IPS-NIHi7 (cell line): ENCODE results near the gene PFKFB1.

Source experiments
- DNase-seq: peaks from one replicate; pipeline ENCODE4 v3.0.0; 2012; ENCODE audit warnings: mixed read lengths; ENCODE audit errors: extremely low spot score

Gene PFKFB1

DNA sequence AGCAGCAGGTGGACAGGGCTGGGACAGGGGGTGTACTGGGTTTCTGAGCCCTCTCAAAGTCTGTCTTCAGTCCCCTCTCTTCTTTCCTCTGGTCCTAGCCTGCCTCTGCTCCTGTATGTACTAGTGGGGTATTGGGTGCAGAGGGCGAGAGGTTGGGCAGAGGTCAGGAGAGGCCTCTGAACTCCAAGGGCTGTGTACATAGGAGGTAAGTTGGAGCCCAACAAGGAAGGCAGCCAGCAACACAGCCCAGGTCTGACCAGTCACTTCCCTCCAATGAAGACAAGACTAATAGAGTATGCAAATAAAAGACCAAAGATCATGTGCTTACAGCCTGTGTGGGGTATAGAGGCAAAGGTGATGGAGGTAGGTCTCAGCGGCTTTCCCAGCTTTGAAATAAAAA lies at the start of gene PFKFB1:
PFKFB1 (minus strand) TSS at position 90 of the 400 bp plus-strand sequence. CDS start 181 bp downstream, outside the sequence.
- DNase-seq: no peak

DNA sequence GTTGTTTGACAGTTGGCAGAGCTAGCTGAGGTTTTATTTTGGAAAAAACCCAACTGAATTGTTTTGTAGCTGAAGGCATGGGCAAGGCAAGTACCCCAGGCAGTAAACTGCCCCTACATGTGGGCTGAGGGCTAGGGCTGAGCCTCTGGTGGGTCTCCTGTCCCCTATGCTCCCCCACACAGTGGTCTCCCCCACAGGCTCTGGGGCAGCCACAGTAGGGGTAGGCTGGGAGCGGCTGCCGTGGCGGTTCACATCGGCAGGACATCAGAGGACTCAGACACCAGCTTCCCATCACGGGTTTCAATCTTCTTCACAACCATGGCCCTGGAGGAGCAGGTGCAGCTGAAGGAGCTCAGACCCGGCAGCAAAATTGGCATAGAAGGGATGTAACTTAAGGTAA lies 47.5 kb upstream of the PFKFB1 start:
- no peak for DNase-seq

GRCh38 chrX:55039471-55039870 lies 45.5 kb upstream of the PFKFB1 start:
- no peak for DNase-seq

DNA sequence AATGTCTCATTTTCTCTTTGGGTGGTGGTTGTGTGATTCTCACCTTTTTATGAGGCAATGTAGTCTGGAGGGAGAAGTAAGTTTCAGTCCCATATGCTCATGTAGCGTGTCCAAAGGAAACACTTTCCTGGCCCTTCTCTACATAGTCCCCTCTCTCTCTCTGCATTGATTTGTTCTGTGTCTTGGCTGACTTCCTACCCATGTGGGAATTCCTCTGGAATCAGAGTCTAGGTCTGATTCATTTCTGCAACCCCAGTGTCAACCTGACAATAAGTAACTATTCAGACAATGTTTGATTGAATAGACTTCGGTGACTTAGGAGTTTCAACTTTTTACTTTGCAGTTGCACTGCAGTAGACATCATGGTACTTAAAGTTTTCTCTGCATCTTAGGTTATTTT lies 39.4 kb upstream of the PFKFB1 start:
- DNase-seq: no peak

- no peak for DNase-seq
These were observed 36.5 kb upstream of the PFKFB1 start, which contains the start of gene ALAS2 for GRCh38 chrX:55030271-55031205. TSS of gene ALAS2 (minus strand) at chrX:55030977. CDS start at chrX:55026000, 4,977 bp downstream.

DNA sequence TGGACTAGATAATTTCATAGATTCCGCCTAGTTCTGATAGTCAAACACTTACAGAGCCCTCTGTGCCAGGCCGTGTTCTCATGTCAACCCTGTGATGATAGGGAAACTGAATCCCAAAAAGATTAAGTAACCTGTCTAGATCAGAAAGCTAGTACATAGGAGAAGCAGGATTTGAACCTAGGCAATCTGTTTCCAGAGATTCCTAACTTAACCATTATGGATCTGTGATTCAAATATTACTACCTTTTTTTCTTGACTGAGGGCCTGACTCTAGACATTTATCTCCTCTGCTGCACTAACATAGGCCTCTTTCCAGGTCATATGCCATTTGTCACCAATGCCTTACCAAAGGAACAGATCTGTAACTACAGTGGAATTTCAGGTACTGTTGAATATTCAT lies 35.3 kb upstream of the PFKFB1 start:
- no peak for DNase-seq

- DNase-seq: no peak
These were observed 34.6 kb upstream of the PFKFB1 start for GRCh38 chrX:55028611-55029010.

DNA sequence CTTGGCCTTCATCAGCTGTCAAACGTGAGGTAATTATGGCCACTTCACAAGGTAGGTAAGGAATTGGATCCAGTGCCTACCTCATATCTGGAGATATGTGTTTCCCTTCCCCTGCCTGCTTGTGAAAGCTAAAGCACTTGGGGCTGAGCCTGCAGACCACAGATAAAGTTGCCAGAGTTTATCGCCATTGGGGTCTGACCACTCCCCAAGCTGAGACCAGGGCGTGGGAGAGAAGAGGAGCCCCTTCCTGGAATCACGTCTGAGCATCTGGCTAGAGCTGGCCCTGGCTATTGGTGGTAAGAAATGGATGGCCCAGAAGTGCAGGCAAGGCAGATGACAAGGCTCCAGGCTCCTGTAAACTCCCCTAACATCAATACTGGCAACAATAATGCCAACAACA lies 34.1 kb upstream of the PFKFB1 start:
- no peak for DNase-seq

DNA sequence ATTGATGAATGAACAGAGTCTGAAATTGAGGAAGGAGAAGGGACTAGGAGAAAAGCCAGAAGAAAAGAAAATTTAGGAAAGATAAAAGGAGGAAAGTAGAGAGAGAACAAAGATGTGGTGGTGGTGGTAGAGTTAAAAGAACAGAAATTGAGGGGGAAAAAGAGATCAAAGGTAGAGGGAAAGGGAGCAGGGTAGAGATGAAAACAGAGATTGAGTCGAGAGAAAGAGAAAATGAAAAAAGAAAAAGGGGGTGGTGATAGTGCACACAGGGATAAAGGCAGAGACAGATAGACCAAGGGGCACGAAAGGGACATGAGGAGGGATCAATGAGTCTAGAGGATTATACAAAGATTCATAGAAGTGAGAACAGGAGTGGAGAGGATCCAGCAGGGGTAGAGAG lies 32.9 kb upstream of the PFKFB1 start:
- no peak for DNase-seq

- DNase-seq: no peak
These were observed 32.2 kb upstream of the PFKFB1 start for GRCh38 chrX:55026143-55026542.

DNA sequence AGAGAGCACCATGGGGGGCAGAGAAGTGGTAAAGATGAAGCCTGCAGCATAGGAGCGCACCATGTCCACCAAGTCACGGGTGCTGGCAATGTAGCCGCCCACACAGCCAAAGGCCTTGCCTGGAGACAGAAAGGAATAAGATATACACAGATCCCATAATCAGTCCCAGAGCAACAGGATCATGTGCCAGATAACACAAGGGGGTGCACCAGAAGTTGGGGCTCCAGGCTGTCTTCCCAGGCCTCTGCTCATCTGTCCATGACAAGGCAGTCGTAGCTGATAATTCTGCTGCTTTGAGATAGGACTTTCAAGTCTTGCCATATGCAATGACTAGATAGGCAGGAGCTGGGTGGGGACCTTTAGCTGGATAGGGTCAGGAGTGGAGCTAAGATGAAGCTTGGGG lies 20.9 kb upstream of the PFKFB1 start:
- DNase-seq: no peak

- no peak for DNase-seq
These were observed 17.3 kb upstream of the PFKFB1 start for GRCh38 chrX:55011294-55011693.

DNA sequence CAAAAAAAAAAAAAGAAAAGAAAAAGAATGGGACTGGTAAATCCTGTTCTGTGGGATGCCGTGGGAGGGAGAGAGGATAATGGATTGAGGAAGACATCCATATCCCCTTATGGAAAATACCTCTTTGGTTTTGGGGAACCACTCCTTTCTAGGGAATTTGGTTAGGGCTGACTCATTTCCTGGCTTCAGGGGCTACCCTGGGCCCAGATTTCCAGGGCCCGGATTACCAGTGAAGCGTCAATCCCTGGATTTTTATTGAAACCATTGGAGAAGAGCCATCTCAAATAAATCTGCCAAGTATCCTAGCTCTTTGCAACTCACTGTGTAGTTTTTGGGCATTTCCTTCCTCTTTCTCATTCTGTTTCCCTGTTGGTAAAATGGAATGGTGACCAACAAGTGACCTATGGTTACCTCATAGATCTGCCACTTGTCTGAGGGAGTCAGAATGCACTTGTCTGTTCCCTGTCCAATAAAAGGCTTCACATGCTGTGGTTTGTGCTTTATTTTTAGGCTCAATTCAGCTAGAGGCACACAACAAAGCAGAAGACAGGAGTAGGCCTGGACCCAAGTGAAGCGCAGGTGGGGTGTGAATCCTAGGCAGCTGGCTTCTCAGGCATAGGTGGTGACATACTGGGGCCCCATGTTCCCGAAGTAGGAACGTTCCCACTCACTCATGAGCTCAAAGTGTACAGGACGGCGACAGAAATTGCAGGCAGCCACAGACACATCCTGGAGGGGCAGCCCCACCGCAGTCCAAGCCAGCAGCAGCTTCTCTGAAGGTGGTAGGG lies 14.8 kb upstream of the PFKFB1 start:
- no peak for DNase-seq

DNA sequence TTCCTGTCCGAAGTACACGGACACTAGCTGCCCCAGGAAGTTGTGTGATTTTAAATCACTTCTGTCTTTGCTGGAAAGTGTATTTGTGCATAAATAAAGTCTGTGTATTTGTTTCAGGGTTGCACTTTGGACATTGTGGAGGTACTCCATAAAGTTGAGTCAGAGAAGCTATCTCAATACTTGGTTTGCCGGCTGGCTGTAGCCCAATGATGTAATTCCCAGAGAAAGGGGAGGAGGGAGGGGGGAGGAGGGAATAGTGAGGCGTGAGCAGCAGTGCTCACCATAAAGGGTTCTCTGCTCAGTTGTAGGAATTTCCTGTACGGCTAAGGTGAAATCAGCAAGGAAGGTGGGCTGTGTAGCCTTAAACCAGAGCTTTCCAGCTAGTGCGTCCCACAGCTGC lies 13.7 kb upstream of the PFKFB1 start:
- DNase-seq: no peak

GRCh38 chrX:55006827-55007621 lies 13.0 kb upstream of the PFKFB1 start:
- DNase-seq: no peak

DNA sequence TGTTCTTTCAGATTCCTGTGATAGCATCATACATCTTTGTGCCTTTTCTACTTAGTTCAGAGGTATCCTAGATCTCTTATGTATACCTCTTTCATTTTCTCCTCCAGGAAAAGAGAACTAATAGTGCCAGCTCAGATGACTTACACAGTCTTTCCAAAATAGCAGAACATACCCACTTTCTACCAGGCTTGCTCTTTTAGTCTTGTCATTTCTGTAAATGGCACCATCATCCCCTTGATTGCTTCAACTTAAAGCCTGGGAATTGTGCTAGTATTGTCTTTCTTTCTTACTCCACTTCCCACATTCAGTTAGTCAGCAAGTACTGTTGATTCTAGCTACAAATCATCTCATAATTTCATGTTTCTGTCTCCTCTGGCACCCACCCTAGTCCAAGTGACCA lies 11.3 kb upstream of the PFKFB1 start:
- no peak for DNase-seq

DNA sequence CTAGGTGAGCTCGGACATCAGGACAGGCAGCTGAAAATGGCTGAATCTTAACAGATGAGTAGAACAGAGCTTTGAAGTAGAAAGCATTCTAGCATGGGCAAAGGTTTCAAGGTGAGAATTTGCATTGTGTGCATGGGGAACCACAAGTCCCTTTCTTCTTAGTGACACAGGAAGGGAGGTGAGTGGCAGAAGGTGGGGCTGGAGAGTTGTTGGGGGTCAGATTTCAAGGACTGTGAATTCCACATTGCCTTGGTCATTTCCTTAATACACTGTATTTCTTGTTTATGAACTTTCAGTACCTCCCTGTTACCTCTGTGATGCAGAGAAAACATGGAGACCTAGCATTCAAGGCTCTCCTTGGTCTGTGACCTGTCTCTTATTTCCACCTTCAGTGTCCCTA lies 10.2 kb upstream of the PFKFB1 start:
- no peak for DNase-seq

DNA sequence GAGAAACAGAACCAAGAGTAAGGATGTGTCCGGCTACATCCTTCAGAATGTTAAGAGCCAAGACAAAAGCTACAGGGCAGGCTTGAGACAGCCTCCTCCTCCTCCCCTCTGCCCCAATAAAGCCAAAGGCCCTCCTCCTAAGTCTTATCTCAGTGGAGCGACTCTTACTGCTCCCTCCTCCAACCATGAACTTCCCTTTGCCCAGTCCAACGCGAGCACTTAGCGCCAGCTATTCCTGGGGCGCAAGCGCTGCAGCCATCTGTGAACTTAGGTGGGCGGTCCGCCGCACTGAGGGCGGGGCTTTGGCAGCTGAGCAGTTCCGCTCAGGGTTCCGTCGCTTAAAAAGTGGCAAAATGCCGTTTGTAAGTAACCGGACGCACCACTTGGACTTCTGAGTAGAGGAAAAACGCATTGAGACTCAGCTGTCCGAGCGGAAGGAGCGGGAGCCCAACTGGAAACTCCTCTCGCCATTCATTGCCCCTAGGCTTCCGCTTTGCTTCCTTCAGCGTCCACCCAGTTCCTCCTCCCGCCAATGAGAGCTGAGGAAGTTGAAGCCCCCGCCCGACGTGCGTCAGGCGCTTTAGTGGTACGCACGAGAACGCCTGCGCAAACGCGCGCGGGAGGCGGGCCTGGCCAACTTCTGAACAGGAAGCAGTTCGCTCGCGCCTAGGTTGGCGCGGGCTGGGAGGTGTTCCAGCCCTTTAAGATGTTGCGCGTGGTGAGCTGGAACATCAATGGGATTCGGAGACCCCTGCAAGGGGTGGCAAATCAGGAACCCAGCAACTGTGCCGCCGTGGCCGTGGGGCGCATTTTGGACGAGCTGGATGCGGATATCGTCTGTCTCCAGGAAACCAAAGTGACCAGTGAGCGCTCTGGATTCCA lies 6.0 kb upstream of the PFKFB1 start, which contains the start of gene APEX2:
APEX2 (plus strand) TSS at position 647 of the 882 bp plus-strand sequence; CDS start at position 707, 60 bp downstream.
- DNase-seq: peak; percentile 82

- no peak for DNase-seq
These were observed 1.6 kb upstream of the PFKFB1 start for GRCh38 chrX:54995621-54996020.

DNA sequence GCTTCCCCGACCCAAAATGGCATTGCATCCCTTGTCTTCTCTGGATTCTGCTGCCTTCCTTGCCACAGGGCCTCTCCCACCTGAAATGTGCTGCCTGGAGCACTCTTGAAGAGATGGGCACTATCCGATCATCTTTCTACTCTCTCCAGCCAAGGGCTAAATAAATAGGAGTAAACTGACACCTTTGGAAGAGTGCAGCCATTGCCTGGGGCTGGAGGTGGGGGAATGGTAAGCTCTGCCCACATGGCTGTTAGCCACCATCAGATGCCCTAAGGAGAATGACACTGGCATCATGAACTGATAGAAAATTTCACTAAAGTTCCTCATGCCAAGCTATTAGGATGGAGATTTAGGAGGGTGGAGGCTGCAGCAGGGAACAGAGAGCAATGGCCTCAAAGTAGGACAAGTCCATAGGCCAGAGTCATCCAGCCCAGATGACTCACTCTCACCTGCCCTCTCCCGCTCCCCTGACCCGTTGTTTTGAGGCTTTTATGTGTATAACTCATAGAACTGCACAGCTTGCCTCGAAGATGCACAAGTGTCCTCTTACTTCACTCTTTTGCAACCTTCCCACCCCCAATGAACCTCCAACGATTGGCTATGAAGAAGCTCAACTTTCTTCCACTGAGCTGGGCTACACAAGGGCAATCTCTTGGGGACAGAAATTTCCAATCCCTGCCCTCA lies 822 bp upstream of the PFKFB1 start:
- no peak for DNase-seq
